Mucosa of stomach (tissue), 1 donor: ENCODE results near the gene PCNX3.

Source experiments
- H3K27me3 ChIP-seq: one replicate; pipeline ENCODE4 v1.7.0; 2013; ENCODE audit warnings: mild to moderate bottlenecking, low read length; ENCODE audit not compliant: control insufficient read depth, insufficient read depth
- H3K36me3 ChIP-seq: one replicate; pipeline ENCODE4 v1.7.0; 2013; ENCODE audit warnings: low read length; ENCODE audit not compliant: control insufficient read depth, insufficient read depth
- H3K4me1 ChIP-seq: one replicate; pipeline ENCODE4 v1.7.0; 2013; ENCODE audit warnings: mild to moderate bottlenecking, low read length; ENCODE audit not compliant: control insufficient read depth, insufficient read depth
- H3K4me3 ChIP-seq: one replicate; pipeline ENCODE4 v1.7.0; 2013; ENCODE audit warnings: low read length
- H3K9ac ChIP-seq: one replicate; pipeline ENCODE4 v1.7.0; 2013; ENCODE audit warnings: mild to moderate bottlenecking, low read length, moderate library complexity
- H3K9me3 ChIP-seq: one replicate; pipeline ENCODE4 v1.7.0; 2013; ENCODE audit warnings: mild to moderate bottlenecking, low read length, moderate library complexity; ENCODE audit not compliant: control insufficient read depth
- donor health status: Pancreatic carcinoma.

PCNX3 gene

GRCh38 chr11:65609665-65610064 is 5.9 kb upstream of the PCNX3 start:
- H3K4me3 ChIP-seq = no peak overlapping the region
- peaks cover 46% of the 10 kb centered on the region for H3K4me1 ChIP-seq
- H3K9me3 ChIP-seq = no peaks in the 10 kb centered on the region
- peaks cover 5% of the 10 kb centered on the region for H3K36me3 ChIP-seq
- no peaks in the 10 kb centered on the region for H3K27me3 ChIP-seq
- H3K9ac ChIP-seq = no peak overlapping the region

- Histone ChIP-seq H3K9me3 (no peaks in the 10 kb centered on the region), H3K9ac (peak overlapping the region; percentile 93), H3K36me3 (peaks cover 5% of the 10 kb centered on the region), H3K4me3 (no peak overlapping the region), H3K4me1 (peaks cover 46% of the 10 kb centered on the region), H3K27me3 (no peaks in the 10 kb centered on the region)
These were observed 5.2 kb upstream of the PCNX3 start for GRCh38 chr11:65610404-65610803.

GRCh38 chr11:65611028-65611757 is 4.4 kb upstream of the PCNX3 start:
- Histone ChIP-seq H3K36me3 (peaks cover 5% of the 10 kb centered on the region), H3K9me3 (no peaks in the 10 kb centered on the region), H3K4me3 (no peak overlapping the region), H3K27me3 (no peaks in the 10 kb centered on the region), H3K9ac (peak overlapping the region; percentile 93), H3K4me1 (peaks cover 46% of the 10 kb centered on the region)

- peaks cover 5% of the 10 kb centered on the region for H3K36me3 ChIP-seq
- H3K4me1 ChIP-seq = peaks cover 51% of the 10 kb centered on the region
- H3K9ac ChIP-seq = peak overlapping the region; percentile 93
- no peaks in the 10 kb centered on the region for H3K9me3 ChIP-seq
- H3K4me3 ChIP-seq = no peak overlapping the region
- no peaks in the 10 kb centered on the region for H3K27me3 ChIP-seq
These were observed 3.6 kb upstream of the PCNX3 start for GRCh38 chr11:65611758-65612603.

GRCh38 chr11:65612691-65613090 is 2.9 kb upstream of the PCNX3 start:
- peaks cover 5% of the 10 kb centered on the region for H3K36me3 ChIP-seq
- peak overlapping the region; percentile 46 for H3K4me3 ChIP-seq
- H3K9me3 ChIP-seq = no peaks in the 10 kb centered on the region
- no peaks in the 10 kb centered on the region for H3K27me3 ChIP-seq
- H3K4me1 ChIP-seq = peaks cover 48% of the 10 kb centered on the region
- H3K9ac ChIP-seq = peak overlapping the region; percentile 93

GRCh38 chr11:65613091-65613928 is 2.3 kb upstream of the PCNX3 start:
- H3K4me3 ChIP-seq = peak overlapping the region; percentile 46
- peaks cover 1% of the 10 kb centered on the region for H3K36me3 ChIP-seq
- peaks cover 48% of the 10 kb centered on the region for H3K4me1 ChIP-seq
- H3K9me3 ChIP-seq = no peaks in the 10 kb centered on the region
- no peaks in the 10 kb centered on the region for H3K27me3 ChIP-seq
- H3K9ac ChIP-seq = peak overlapping the region; percentile 93

GRCh38 chr11:65615950-65616574 is 486 bp downstream of the PCNX3 start:
- Histone ChIP-seq H3K4me1 (peaks cover 31% of the 10 kb centered on the region), H3K27me3 (no peaks in the 10 kb centered on the region), H3K9me3 (no peaks in the 10 kb centered on the region), H3K9ac (peak overlapping the region; percentile 49), H3K36me3 (no peaks in the 10 kb centered on the region), H3K4me3 (peak overlapping the region; percentile 11)

- Histone ChIP-seq H3K9ac (peak overlapping the region; percentile 49), H3K9me3 (no peaks in the 10 kb centered on the region), H3K4me3 (peak overlapping the region; percentile 11), H3K27me3 (no peaks in the 10 kb centered on the region), H3K4me1 (peaks cover 26% of the 10 kb centered on the region), H3K36me3 (no peaks in the 10 kb centered on the region)
These were observed 1.0 kb downstream of the PCNX3 start for GRCh38 chr11:65616575-65617001.

GRCh38 chr11:65617136-65617850 is 1.7 kb downstream of the PCNX3 start:
- Histone ChIP-seq H3K9ac (peak overlapping the region; percentile 49), H3K27me3 (no peaks in the 10 kb centered on the region), H3K36me3 (no peaks in the 10 kb centered on the region), H3K9me3 (no peaks in the 10 kb centered on the region), H3K4me1 (peaks cover 19% of the 10 kb centered on the region), H3K4me3 (no peak overlapping the region)

- no peak overlapping the region for H3K9ac ChIP-seq
- H3K4me1 ChIP-seq = peaks cover 10% of the 10 kb centered on the region
- no peaks in the 10 kb centered on the region for H3K27me3 ChIP-seq
- no peaks in the 10 kb centered on the region for H3K36me3 ChIP-seq
- H3K9me3 ChIP-seq = no peaks in the 10 kb centered on the region
- no peak overlapping the region for H3K4me3 ChIP-seq
These were observed 2.6 kb downstream of the PCNX3 start for GRCh38 chr11:65617990-65618751.
